Activated T-helper 1 cell treated with anti-CD3 and anti-CD28 coated beads, Interleukin-12 subunit alpha, Interleukin-12 subunit beta, Interleukin-2, Interleukin-4 antibody, amounts not matched to agents 30 ng/mL and 10 ng/mL and 1 ng/mL, durations not matched to agents 14 hours and 24 hours and 36 hours (primary cell): ENCODE measurements around the gene ASCC2. TPM values are rescaled to one million over a fixed set of nuclear protein-coding genes. Genes with fewer than 3 reads are reported as not detected.
"Not testable (repeated sequence)": the region's sequence is repeated elsewhere in the genome, so short reads cannot be mapped to it uniquely, and the experiment has no call there.

Source experiments
- DNase-seq: peaks from one replicate; pipeline ENCODE4 v3.0.0; 2021; ENCODE audit warnings: low spot score
- H3K27ac Mint-ChIP-seq: one replicate; pipeline ENCODE4 v1.8.0; 2021; ENCODE audit warnings: mild to moderate bottlenecking, mixed read lengths
- H3K27me3 Mint-ChIP-seq: one replicate; pipeline ENCODE4 v1.8.0; 2022; ENCODE audit warnings: mild to moderate bottlenecking, moderate library complexity, mixed read lengths; ENCODE audit not compliant: insufficient read depth
- H3K36me3 Mint-ChIP-seq: one replicate; pipeline ENCODE4 v1.8.0; 2021; ENCODE audit warnings: low read depth, mixed read lengths
- H3K4me1 Mint-ChIP-seq: one replicate; pipeline ENCODE4 v1.8.0; 2021; ENCODE audit warnings: low read depth, mixed read lengths
- H3K4me3 Mint-ChIP-seq: one replicate; pipeline ENCODE4 v1.8.0; 2021; ENCODE audit warnings: mild to moderate bottlenecking, moderate library complexity, mixed read lengths
- H3K9me3 Mint-ChIP-seq: one replicate; pipeline ENCODE4 v1.8.0; 2021; ENCODE audit warnings: mixed read lengths
- intact Hi-C: fragments of 100-400 bp; cut with micrococcal nuclease; formaldehyde crosslinking; loops from one replicate; pipeline ENCODE4 v1.15.1; 2024
- total RNA-seq: library from RNA; stranded (reverse); gene quantifications from 2 replicates; pipeline ENCODE4 v1.2.3, GENCODE V29; 2022

The ASCC2 gene
- total RNA-seq, 1 donor from 2014 or later: 84.5 TPM

- Mint-ChIP-seq H3K4me3 (no peak overlapping the region), H3K27ac (peak overlapping the region; percentile 32), H3K27me3 (peaks cover 24% of the 10 kb centered on the region), H3K4me1 (no peaks in the 10 kb centered on the region), H3K36me3 (no peaks in the 10 kb centered on the region), H3K9me3 (no peaks in the 10 kb centered on the region)
- DNase-seq: no peak
- intact Hi-C loops: no loop called here
Measured at GRCh38 chr22:29872144-29872893, 34.2 kb upstream of the ASCC2 start.

GRCh38 chr22:29871684-29872083 is 33.6 kb upstream of the ASCC2 start:
- Mint-ChIP-seq H3K36me3 (no peaks in the 10 kb centered on the region), H3K27me3 (peaks cover 23% of the 10 kb centered on the region), H3K4me3 (no peak overlapping the region), H3K9me3 (no peaks in the 10 kb centered on the region), H3K4me1 (no peaks in the 10 kb centered on the region), H3K27ac (no peak overlapping the region)
- intact Hi-C loops: no loop called here
- no peak for DNase-seq

- Mint-ChIP-seq H3K4me1 (no peaks in the 10 kb centered on the region), H3K27me3 (peaks cover 16% of the 10 kb centered on the region), H3K4me3 (no peak overlapping the region), H3K27ac (no peak overlapping the region), H3K9me3 (no peaks in the 10 kb centered on the region), H3K36me3 (no peaks in the 10 kb centered on the region)
- intact Hi-C loops: no loop called here
- no peak for DNase-seq
Measured at GRCh38 chr22:29870574-29870973, 32.5 kb upstream of the ASCC2 start.

- no peaks in the 10 kb centered on the region for H3K4me1 Mint-ChIP-seq
- H3K9me3 Mint-ChIP-seq: no peaks in the 10 kb centered on the region
- no peak for DNase-seq
- intact Hi-C loops: no loop called here
- no peaks in the 10 kb centered on the region for H3K36me3 Mint-ChIP-seq
- H3K27ac Mint-ChIP-seq: no peak overlapping the region
- no peaks in the 10 kb centered on the region for H3K27me3 Mint-ChIP-seq
- no peak overlapping the region for H3K4me3 Mint-ChIP-seq
Measured at GRCh38 chr22:29867851-29868250, 29.8 kb upstream of the ASCC2 start.

GRCh38 chr22:29867260-29867659 is 29.2 kb upstream of the ASCC2 start:
- DNase-seq: no peak
- Mint-ChIP-seq H3K36me3 (no peaks in the 10 kb centered on the region), H3K9me3 (no peaks in the 10 kb centered on the region), H3K27ac (no peak overlapping the region), H3K4me3 (no peak overlapping the region), H3K4me1 (no peaks in the 10 kb centered on the region), H3K27me3 (no peaks in the 10 kb centered on the region)
- intact Hi-C loops: no loop called here

GRCh38 chr22:29865572-29865971 is 27.5 kb upstream of the ASCC2 start:
- H3K4me3 Mint-ChIP-seq, H3K27ac Mint-ChIP-seq, DNase-seq, intact Hi-C loops, H3K27me3 Mint-ChIP-seq, H3K4me1 Mint-ChIP-seq, H3K9me3 Mint-ChIP-seq, H3K36me3 Mint-ChIP-seq: not testable (repeated sequence)

GRCh38 chr22:29861672-29862297 is 23.7 kb upstream of the ASCC2 start:
- Mint-ChIP-seq H3K36me3 (no peaks in the 10 kb centered on the region), H3K9me3 (no peaks in the 10 kb centered on the region), H3K4me1 (no peaks in the 10 kb centered on the region), H3K4me3 (no peak overlapping the region), H3K27ac (no peak overlapping the region), H3K27me3 (peaks cover 2% of the 10 kb centered on the region)
- intact Hi-C loops: no loop called here
- DNase-seq: no peak

- no peaks in the 10 kb centered on the region for H3K4me1 Mint-ChIP-seq
- H3K36me3 Mint-ChIP-seq: no peaks in the 10 kb centered on the region
- no peak overlapping the region for H3K27ac Mint-ChIP-seq
- H3K9me3 Mint-ChIP-seq: no peaks in the 10 kb centered on the region
- peaks cover 6% of the 10 kb centered on the region for H3K27me3 Mint-ChIP-seq
- no peak for DNase-seq
- intact Hi-C loops: no loop called here
- H3K4me3 Mint-ChIP-seq: no peak overlapping the region
Measured at GRCh38 chr22:29860006-29860766, 22.1 kb upstream of the ASCC2 start.

- DNase-seq, intact Hi-C loops, H3K36me3 Mint-ChIP-seq, H3K4me3 Mint-ChIP-seq, H3K4me1 Mint-ChIP-seq, H3K27ac Mint-ChIP-seq, H3K9me3 Mint-ChIP-seq: not testable (repeated sequence)
- peaks cover 10% of the 10 kb centered on the region for H3K27me3 Mint-ChIP-seq
Measured at GRCh38 chr22:29859030-29859429, 21.0 kb upstream of the ASCC2 start.

- intact Hi-C loops: no loop called here
- Mint-ChIP-seq H3K4me3 (no peak overlapping the region), H3K27me3 (peaks cover 11% of the 10 kb centered on the region), H3K9me3 (no peaks in the 10 kb centered on the region), H3K27ac (no peak overlapping the region), H3K36me3 (no peaks in the 10 kb centered on the region), H3K4me1 (no peaks in the 10 kb centered on the region)
- no peak for DNase-seq
Measured at GRCh38 chr22:29856496-29856895, 18.4 kb upstream of the ASCC2 start.

GRCh38 chr22:29855611-29856181 is 17.6 kb upstream of the ASCC2 start:
- Mint-ChIP-seq H3K4me1 (no peaks in the 10 kb centered on the region), H3K36me3 (no peaks in the 10 kb centered on the region), H3K4me3 (no peak overlapping the region), H3K9me3 (no peaks in the 10 kb centered on the region), H3K27me3 (peaks cover 11% of the 10 kb centered on the region), H3K27ac (no peak overlapping the region)
- no peak for DNase-seq
- intact Hi-C loops: no loop called here

- intact Hi-C loops: no loop called here
- Mint-ChIP-seq H3K9me3 (peaks cover 3% of the 10 kb centered on the region), H3K27ac (no peak overlapping the region), H3K4me1 (no peaks in the 10 kb centered on the region), H3K27me3 (peaks cover 11% of the 10 kb centered on the region), H3K36me3 (no peaks in the 10 kb centered on the region), H3K4me3 (no peak overlapping the region)
- no peak for DNase-seq
Measured at GRCh38 chr22:29854432-29854831, 16.4 kb upstream of the ASCC2 start.

- Mint-ChIP-seq H3K36me3 (no peaks in the 10 kb centered on the region), H3K27ac (no peak overlapping the region), H3K9me3 (peaks cover 8% of the 10 kb centered on the region), H3K4me3 (no peak overlapping the region), H3K4me1 (no peaks in the 10 kb centered on the region), H3K27me3 (no peaks in the 10 kb centered on the region)
- intact Hi-C loops: no loop called here
- DNase-seq: no peak
Measured at GRCh38 chr22:29848111-29848510, 10.0 kb upstream of the ASCC2 start.
